Measurements from ENCODE around the gene NDUFA3.

NDUFA3 gene

DNA sequence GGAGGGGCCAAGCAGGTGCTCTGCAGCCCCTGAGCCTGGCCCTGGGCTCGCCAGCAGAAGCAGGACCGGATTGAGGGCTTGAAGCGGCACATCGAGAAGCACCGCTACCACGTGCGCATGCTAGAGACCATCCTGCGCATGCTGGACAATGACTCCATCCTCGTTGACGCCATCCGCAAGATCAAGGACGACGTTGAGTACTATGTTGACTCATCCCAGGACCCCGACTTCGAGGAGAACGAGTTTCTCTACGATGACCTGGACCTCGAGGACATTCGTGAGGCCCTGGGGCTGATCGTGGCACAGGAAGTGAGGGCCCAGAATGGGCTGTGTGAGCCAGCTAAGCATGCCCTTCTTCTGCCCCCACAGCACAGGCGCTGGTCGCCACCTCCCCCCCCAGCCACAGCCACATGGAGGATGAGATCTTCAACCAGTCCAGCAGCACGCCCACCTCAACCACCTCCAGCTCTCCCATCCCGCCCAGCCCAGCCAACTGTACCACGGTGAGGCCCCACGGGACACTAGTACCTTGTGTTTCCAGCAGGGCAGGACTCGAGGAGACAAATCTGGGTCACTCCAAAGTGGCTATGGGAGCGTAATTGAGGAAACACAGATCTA lies 43.0 kb downstream of the NDUFA3 start:
- DNase-seq (ENCODE audit: extremely low spot score), result no peak
- ChIA-PET CTCF (no interaction called here), POLR2A (no interaction called here)
- TF ChIP-seq CTCF (IDR thresholded peaks at IDR 0.05; ENCODE audit: control extremely low read depth, extremely low read depth, low read depth, missing control alignments), result no peak

GRCh38 chr19:54147676-54148075 lies 45.0 kb downstream of the NDUFA3 start:
- TF ChIP-seq CTCF (IDR thresholded peaks at IDR 0.05; ENCODE audit: control extremely low read depth, extremely low read depth, low read depth, missing control alignments), result no peak
- DNase-seq (ENCODE audit: extremely low spot score), result no peak
- POLR2A ChIA-PET, result interaction anchor here (1.3 kb wide), 1 partner anchor 11 kb away, joined by 5 read pairs; no protein-coding TSS in a partner anchor
- CTCF ChIA-PET, result no interaction called here

GRCh38 chr19:54148158-54148557 lies 45.5 kb downstream of the NDUFA3 start:
- POLR2A ChIA-PET, result interaction anchor here (1.3 kb wide), 1 partner anchor 11 kb away, joined by 5 read pairs; no protein-coding TSS in a partner anchor

GRCh38 chr19:54149021-54149812 lies 46.6 kb downstream of the NDUFA3 start:
- POLR2A ChIA-PET, result interaction anchor here (0.6 to 1.3 kb wide), 2 partner anchors 9 to 12 kb away, joined by 5 to 6 read pairs; no protein-coding TSS in a partner anchor
- no peak for TF ChIP-seq CTCF (IDR thresholded peaks at IDR 0.05; ENCODE audit: control extremely low read depth, extremely low read depth, low read depth, missing control alignments)
- no peak for DNase-seq (ENCODE audit: extremely low spot score)
- CTCF ChIA-PET, result interaction anchor here (1.3 to 3.0 kb wide), 2 partner anchors 12 to 19 kb away, joined by 3 to 9 read pairs; no protein-coding TSS in a partner anchor

More at GRCh38 chr19:54148158-54148557, 45.5 kb downstream of the NDUFA3 start:
- CTCF ChIA-PET, result no interaction called here
- no peak for TF ChIP-seq CTCF (IDR thresholded peaks at IDR 0.05; ENCODE audit: control extremely low read depth, extremely low read depth, low read depth, missing control alignments)
- no peak for DNase-seq (ENCODE audit: extremely low spot score)

- POLR2A ChIA-PET, result interaction anchor here (1.9 kb wide), 1 partner anchor 14 kb away, joined by 7 read pairs; the partner anchor contains the start of gene CNOT3
- TF ChIP-seq CTCF (IDR thresholded peaks at IDR 0.05; ENCODE audit: control extremely low read depth, extremely low read depth, low read depth, missing control alignments), result no peak
- DNase-seq (ENCODE audit: extremely low spot score), result no peak
- CTCF ChIA-PET, result interaction anchor here (3.0 kb wide), 1 partner anchor 17 kb away, joined by 9 read pairs; no protein-coding TSS in a partner anchor
These were observed 48.8 kb downstream of the NDUFA3 start for GRCh38 chr19:54151362-54152035.

GRCh38 chr19:54152267-54152666 lies 49.6 kb downstream of the NDUFA3 start:
- TF ChIP-seq CTCF (IDR thresholded peaks at IDR 0.05; ENCODE audit: control extremely low read depth, extremely low read depth, low read depth, missing control alignments), result no peak
- POLR2A ChIA-PET, result no interaction called here
- CTCF ChIA-PET, result no interaction called here
- DNase-seq (ENCODE audit: extremely low spot score), result no peak

All from GM10248 (cell line).